Fibroblast of skin of back (primary cell): ENCODE data around the gene AMOT.

Source experiments
- DNase-seq: peaks from one replicate; pipeline ENCODE4 v3.0.0-alpha.2; 2013

Gene AMOT

GRCh38 chrX:112799425-112799824 is 41.2 kb downstream of the AMOT start:
- no peak for DNase-seq

- no peak for DNase-seq
These were observed 41.9 kb downstream of the AMOT start for GRCh38 chrX:112798736-112799135.

- no peak for DNase-seq
These were observed 50.7 kb downstream of the AMOT start for GRCh38 chrX:112789931-112790330.

- no peak for DNase-seq
These were observed 54.6 kb downstream of the AMOT start for GRCh38 chrX:112786076-112786475.

GRCh38 chrX:112785344-112785743 is 55.3 kb downstream of the AMOT start:
- no peak for DNase-seq

- no peak for DNase-seq
These were observed 55.9 kb downstream of the AMOT start for GRCh38 chrX:112784692-112785091.

GRCh38 chrX:112779139-112779538 is 61.5 kb downstream of the AMOT start:
- no peak for DNase-seq

GRCh38 chrX:112774651-112775293 is 65.9 kb downstream of the AMOT start:
- DNase-seq, result no peak

- no peak for DNase-seq
These were observed 66.5 kb downstream of the AMOT start for GRCh38 chrX:112774142-112774541.

GRCh38 chrX:112769034-112769433 is 71.6 kb downstream of the AMOT start:
- peak; percentile 3 for DNase-seq

- peak; percentile 6 for DNase-seq
These were observed 72.1 kb downstream of the AMOT start for GRCh38 chrX:112768563-112768962.

- DNase-seq, result no peak
These were observed 73.9 kb downstream of the AMOT start for GRCh38 chrX:112766774-112767173.

- DNase-seq, result no peak
These were observed 79.1 kb downstream of the AMOT start for GRCh38 chrX:112761242-112762207.

GRCh38 chrX:112760697-112761096 is 79.9 kb downstream of the AMOT start:
- DNase-seq, result peak; percentile 54

- DNase-seq, result no peak
These were observed 80.7 kb downstream of the AMOT start for GRCh38 chrX:112759966-112760365.

GRCh38 chrX:112759512-112759911 is 81.1 kb downstream of the AMOT start:
- peak; percentile 13 for DNase-seq

- no peak for DNase-seq
These were observed 82.7 kb downstream of the AMOT start for GRCh38 chrX:112757946-112758345.

GRCh38 chrX:112753116-112753515 is 87.5 kb downstream of the AMOT start:
- peak; percentile 63 for DNase-seq

- peak; percentile 17 for DNase-seq
These were observed 89.6 kb downstream of the AMOT start for GRCh38 chrX:112751076-112751475.

GRCh38 chrX:112746812-112747595 is 93.6 kb downstream of the AMOT start:
- peak; percentile 62 for DNase-seq

- no peak for DNase-seq
These were observed 102.1 kb downstream of the AMOT start for GRCh38 chrX:112738347-112739033.

GRCh38 chrX:112736310-112736709 is 104.3 kb downstream of the AMOT start:
- no peak for DNase-seq
